GM18519 (cell line): ENCODE data around the gene KLHL29.

Experiments
- ATAC-seq: cut with Tn5 transposase; IDR thresholded peaks from one replicate; pipeline ENCODE4 v1.9.1; 2021; ENCODE audit warnings: mild to moderate bottlenecking, moderate library complexity; ENCODE audit not compliant: unreplicated experiment, low FRiP score

KLHL29 gene

DNA sequence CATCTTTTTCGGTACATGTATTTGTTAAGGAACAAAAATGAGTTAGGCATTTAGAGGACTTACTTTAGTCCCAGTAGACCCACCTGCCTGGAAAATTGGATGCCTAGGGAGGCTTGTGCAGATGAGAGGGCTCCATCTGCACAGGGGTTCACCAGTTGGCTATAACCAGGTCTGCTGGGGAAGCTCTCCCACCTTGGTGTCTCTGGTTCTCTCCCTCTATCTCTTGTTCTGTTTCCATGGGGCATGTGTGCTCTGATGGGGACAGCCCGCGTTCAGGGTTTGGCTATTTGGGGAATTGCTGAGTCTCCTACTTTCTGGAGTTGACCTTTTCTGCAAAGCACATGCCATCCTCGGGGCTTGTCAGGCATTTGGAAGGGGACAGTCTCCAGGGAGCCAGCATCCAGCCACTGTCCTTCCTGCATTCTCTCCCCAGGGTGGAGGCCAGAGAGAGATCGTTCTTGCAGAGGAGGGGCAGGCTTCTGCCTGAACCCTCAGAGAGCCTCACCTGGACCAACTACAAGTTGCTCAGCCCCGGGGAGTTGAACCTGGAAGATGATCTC, 157.3 kb downstream of the KLHL29 start:
- no peak for ATAC-seq

DNA sequence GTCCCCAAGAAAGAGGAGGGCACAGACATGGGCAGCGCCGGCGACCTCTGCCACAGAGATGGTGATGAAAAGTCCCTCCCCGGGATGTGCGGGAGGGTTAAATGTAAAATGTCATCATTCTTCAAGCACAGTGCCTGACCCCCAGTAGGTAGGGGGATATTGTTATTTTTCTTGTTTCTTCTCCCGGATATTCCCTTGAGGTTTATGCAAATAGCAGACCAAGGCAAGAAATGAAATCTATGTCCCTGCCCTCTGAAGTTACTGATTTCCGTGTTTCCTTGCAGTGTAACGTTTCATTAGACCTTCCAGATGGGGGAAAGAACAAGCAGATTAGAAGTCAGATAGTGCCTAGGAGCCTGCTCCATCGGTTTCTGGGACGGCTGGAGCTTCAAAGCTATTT, 158.3 kb downstream of the KLHL29 start:
- no peak for ATAC-seq

DNA sequence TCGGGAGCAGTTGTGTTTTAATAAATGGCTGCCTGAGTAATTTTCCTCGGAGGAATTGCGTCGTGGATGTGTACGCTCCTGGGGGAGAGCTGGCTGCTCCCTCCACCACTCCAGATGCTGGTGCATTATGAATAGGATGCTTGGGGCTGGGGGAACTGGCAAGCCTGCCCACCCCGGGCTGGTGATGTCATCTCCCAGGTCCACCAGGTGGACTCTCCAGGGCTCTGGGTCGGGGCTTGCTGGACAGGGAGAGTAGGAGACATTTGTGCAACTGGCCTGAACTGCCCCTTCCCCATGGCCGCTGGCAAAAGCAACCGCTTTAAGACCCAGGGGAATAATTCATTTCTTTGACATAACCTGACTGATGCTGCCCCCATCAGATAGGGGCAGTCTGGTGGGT, 158.7 kb downstream of the KLHL29 start:
- no peak for ATAC-seq

DNA sequence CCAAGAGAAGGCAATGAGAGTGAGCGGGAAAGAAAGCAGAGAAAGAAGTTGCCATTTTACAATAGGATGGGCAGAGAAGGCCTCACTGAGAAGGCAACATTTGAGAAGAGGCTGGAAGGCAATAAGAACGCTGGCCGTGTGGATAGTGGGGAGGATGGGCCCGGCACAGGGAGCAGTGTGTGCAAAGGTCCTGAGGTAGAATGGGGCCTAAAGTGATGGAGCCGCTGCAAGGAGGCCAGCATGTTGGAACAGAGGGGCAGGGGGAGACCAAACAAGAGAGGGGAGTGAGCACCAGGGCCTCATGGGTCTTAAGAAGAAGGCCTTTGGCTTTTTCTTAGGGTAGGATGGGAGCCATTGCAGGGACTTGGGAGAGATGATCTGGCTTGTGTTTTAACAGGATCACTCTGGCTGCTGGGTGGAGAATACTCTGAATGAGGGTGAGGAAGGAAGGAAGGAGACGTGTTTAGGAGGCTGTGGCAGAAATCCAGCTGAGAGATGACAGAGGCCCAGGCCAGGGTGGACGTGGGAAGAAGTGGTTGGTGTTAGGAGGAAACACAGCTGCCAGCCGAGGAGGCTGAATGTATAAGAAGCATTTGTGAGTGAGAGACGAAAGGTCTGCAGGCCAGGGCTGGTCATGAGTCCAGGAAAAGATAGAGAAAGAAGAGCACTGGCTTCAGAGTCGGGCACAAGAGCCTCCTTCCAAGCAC, 159.8 kb downstream of the KLHL29 start:
- ATAC-seq: no peak

DNA sequence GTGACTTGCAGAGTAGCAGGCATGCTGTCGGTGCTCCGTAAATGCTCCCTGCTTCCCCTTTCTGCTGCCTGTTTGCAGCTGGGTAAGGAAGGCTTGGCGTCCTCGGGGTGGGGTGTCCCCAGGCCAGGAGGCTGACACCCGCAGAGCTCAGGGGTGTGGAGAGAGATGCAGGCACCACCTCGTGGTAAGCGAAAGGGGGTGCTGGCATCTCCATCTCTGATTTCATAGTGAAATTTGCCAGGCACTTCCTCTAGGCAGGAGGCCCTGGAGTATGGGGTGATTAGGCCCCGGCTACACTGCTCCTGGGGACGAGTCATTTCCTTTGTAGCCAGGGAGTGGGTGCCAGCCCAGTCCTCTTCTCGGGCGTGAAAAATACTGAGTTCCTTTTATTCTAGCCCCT, 160.4 kb downstream of the KLHL29 start:
- no peak for ATAC-seq

DNA sequence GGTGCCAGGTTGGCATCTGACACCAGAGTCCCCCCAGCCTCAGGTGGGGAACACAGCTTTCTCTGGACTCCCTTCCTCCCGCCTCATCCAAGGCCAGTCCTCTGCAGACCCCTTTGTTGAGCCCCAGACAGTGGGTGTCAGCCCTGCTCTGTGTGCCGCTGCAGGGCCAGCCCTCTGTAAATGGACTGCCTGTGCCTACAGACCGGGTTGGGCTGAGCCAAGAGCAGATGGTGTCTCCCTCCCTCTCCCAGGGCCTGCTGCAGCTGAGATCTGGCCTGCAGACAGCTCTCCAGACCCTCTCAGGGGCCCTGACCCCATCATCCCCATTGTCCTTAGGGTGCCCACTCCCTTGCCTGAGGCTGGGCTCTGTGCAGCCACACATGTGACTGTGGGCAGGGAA, 160.8 kb downstream of the KLHL29 start:
- no peak for ATAC-seq

DNA sequence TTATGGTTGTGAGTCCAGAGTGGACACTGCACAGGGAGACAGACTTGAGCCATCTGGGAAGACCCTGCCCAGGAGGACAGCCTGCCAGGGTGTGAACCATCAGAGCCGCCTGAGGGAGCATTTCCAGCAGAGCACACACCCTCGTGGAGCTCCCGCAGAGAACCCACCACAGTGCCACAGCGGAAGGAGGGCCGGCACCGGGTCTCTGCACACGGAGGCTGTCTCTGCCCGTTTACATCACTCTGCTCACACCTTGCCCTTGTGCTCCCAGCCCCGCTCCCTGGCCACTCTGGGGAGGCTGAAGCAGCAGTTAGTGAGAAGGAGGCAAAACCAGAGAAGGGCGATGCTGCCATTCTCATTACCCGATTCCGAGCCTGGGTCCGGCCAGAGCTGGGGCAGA, 161.9 kb downstream of the KLHL29 start:
- ATAC-seq: no peak

DNA sequence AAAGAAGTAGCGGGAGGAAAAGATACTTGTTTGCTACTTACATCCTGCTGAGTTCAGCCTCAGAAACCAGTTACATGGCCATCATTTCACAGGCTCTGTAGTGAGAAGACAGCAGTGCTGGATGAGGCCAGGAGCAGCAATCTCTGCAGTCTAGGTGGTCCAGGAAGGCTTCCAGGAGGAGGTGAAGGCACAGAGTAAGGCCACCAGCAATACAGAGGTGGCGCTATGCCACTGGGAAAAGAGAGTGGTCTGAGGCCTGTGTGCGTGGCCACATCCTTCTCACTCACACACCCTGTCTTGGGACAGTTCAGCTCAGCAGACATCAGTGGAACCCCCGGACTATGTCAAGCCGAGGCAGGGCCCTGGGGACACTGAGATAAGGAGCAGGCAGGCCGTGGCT, 162.7 kb downstream of the KLHL29 start:
- ATAC-seq: no peak

DNA sequence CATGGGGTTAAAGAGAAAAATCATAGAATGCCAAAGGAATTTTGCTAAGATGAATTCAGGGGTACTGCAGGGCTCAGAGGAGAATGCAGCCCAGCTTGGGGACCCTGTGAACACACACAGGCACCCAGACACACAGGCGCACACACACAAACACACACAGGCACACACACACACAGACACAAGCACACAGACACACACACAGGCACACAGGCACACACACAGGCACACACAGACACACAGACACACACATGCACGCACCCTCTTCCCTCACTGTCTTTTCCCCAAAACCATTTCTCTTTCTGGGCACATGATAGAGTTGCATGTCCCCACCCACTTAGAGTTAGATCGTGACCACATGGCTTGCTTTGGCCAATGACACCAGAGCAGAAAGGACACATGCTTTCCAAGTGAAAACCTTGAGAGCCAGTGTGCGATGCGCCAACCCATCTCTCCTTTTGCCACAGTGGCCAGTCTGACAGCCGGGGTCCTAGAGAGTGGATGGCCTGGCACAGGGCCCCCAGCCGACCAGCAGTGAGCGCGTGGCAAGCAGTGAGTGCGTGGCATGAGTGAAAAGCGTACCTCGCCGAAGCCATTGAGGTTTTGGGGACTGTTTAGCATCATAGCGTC, 163.3 kb downstream of the KLHL29 start:
- no peak for ATAC-seq

DNA sequence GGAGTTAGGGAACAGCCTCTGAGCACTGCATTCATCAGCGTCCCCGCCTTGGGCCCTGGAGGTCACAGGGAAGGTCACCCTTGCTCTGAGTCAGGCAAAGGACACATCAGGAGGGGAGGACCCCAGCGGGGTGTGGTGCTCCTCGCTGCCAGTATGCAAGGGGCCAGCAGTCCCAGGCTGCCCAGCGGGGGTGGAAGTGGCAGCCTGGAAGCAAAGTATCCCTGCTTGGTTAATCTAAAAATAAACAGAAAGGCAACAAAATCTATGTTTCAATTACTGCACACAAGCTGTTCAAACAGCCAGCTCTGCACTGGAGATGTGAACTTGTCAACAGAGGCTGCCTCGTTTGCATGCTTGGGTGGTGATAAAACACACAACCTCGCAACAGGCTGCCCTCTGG, 164.1 kb downstream of the KLHL29 start:
- no peak for ATAC-seq

DNA sequence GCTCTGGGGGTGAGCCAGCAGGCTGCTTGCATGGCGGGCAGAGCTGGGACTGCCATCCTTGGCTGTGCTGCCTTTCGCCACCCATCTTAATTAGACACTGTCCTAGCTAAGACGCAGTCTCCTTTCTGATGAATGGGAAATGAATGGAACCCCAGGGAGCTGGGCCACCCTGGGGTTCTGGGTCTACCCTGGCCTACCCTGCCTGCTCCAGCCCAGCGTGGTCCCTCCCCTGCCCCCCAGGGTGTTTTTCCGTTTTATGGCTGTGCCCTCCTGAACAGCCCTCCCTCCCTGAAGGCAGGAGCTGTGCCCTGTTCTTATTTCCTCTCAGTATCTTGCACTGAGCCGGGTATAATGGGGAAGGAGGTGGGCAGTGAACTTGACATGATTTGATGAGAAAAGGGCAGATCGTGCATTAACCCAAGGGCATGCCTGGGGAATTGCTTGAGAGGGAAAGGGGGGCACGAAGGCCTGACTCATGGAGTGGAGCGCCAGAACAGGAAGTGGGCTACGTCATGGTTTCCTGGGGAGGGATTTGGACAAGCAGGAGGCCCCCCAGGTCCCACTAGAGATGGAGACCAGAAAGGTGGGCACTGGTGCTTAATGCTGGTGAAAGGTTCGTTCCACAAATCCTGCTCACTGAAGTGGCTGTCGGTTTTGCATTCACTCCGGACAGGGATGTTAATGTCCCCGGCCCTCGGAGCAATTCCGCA, 165.0 kb downstream of the KLHL29 start:
- ATAC-seq: no peak

DNA sequence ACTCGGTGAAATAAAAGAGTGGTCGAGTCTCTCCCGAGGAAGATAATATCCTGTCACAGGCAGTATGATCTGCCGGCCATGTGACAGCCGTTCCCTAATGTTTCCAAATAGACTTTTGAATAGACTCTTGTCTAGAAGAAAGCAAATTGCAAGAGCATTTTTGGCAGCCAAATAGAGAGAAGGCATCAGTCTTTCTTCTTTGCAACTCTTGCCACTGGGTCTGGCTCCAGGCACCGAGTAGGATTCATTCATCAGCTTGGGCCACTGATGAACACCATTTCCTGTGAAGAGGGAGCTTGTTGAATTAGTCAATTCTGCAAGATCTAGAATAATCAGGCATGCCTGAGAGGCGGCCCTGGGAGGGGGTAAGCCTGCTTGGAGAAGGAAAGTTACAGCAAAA, 165.6 kb downstream of the KLHL29 start:
- no peak for ATAC-seq

DNA sequence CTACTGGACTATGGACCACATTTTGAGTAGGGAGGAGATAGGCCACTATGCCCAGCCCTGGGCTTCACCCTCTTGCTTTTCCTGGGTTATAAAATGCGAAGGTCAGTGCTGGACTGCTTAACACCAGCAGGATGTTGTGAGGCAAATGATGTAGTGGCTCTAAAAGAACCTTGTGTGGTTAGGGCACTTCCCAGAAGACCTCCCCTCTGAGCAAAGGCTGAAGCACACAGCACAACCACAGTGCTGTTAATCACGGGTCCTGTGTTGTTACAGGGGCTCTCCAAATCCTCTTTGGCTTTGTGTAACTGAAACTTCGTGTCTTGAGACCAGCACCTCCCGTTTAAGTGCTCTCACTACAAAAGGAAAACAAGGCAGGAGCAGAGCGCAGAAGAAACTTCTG, 166.9 kb downstream of the KLHL29 start:
- no peak for ATAC-seq

DNA sequence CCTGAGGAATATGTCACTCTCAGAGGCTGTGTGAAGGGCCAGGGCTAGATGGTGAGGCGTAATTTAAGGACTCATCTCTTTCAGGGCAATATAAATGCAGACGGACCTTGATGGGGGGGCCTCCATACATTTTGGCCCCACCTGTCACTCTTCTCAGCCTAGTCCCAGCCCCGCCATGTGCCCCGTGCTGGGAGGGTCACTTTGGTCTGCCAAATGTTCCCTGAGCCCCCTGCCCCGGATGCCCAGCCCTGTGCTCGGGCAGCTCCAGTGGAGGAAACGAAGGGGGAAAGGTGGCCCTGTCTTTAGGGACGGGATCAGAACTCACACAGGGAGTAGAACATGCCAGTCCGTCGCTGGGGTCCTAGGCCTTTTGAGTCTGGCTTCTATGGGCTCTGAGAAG, 168.6 kb downstream of the KLHL29 start:
- no peak for ATAC-seq

DNA sequence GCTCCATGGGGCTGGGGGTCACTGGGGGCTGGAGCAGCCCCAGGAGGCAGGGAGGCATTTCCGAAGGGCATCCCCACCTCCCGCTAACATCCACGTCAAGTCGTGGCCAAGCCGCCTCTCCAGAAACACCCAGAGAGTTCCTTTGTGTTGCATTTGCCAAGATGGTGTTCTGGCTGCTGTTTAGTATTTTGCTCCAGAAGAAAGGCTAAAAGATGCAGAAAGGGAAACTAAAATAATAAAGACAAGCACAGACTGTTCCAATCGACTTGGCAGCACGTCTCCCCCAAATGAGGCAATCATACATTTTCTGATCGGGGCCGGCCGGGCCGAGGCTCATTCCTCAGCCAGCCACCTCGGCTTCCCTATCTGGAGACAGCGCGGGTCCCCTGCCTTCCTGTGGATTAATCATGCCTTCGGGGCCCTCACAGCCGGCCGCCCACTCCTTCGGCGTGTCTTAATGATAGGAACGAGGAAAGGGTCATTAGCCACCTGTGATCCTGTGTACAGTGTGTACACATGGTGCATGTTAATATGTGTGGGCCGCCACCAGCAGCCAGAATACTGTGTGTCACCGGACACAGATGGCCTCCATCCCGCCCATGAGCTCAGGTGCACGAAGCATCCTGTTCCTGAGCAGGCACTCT, 169.2 kb downstream of the KLHL29 start:
- ATAC-seq: no peak

DNA sequence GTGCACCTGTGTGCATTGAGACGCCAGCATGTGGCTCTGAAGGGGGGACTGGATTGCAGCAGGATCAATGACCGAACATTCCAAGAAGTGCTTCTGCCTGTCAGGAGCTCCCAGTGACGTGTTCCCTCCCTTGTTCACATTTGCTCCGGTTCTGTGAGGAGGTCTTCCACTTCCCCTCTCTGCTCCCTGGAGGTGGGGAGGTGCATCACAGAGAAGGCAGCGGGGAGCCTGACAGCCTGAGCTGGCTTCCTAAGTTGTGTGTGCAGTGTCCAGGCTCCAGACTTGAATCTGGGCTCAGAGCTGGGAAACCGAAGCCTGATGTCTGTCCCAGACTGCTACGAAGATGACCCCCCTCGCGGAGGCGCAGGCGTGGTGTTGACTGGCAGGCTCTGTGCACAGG, 171.0 kb downstream of the KLHL29 start:
- ATAC-seq: no peak

DNA sequence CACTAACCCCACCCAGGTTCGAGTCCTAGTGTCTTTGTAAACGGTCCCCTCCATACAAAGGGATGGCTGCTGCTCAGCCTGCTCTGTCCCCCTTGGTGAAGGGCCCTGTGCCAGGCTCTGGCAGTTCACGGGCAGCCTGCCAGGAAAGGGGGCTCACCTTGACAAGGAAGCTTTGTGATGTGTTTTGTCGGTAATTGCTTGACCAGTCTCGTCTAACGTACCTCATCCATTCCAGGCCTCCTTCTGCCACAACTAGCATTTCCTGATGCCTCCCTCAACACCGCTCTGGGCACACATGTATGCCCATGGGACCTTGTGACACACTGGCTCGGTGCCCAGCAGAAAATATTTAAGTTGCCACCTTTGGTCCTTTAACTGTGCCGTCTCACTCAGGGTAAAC, 171.9 kb downstream of the KLHL29 start:
- ATAC-seq: no peak

DNA sequence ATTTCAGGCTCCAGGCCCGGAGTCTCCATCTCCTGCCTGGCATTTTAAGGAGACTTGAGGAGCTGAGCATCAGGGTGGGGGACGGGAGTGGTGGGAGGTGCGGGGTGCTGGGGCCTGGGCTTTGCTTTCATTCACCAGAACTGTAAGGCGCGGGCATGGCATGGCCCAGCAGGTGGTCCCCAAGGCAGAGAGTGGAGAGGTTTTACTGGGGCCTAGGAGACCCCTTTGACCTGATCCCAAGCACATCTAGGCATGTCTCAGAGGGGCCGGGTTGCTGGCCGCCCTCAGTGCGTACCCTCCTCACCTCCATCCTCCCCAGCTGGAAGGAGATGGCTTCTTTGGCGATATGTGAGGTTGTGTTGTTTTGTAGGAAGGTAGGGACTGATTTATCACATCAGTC, 172.5 kb downstream of the KLHL29 start:
- no peak for ATAC-seq

DNA sequence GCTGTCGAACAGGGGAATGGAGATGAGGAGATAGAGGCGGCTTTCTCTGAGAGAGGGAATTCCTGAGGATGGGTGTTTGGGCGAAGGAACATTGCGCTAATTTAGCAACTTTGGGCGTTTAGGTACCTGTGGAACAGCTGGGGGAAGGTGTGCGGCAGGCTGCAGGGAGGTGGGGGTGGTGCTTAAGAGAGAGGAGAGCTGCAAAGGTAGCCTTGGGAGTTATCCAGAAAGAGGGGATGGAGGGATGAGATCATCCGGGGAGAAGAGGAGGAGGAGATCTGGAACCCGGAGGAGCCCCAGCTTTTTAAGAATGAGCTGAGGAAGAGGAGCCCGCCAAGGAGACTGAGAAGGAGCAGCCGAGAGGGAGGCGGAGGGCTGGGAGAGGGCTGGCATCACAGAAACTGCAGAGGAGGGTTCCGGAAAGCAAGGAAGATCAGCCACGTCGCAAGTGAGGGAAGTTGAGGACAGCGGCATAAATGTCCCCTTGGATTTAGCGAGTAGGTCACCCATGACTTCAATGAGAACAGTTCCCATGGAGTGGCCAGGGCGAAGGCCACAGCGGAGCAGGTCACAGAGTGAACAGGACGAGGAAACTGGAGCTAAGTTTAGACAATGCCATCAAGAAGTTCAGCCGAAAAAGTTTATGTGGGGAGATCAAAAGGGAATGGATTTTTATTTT, 174.7 kb downstream of the KLHL29 start:
- no peak for ATAC-seq

DNA sequence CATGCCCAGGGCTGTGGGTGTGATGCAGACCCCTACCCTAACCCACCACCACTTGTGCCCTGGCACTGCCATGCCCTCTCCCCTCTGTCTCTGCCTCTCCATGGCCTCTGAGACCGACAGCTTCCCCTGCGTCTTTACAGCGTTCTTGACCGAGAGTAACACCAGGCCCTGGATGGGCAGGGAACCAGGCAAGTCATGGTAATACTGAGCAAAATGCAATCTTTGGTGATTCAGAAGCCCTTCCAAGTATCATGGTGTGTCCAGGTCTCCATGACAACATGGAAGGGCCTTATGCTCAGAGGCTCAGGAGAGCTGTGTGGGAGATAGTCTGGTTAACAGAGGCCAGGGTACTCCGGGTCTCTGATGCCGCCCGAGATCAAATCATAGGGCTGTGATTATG, 176.1 kb downstream of the KLHL29 start:
- no peak for ATAC-seq

DNA sequence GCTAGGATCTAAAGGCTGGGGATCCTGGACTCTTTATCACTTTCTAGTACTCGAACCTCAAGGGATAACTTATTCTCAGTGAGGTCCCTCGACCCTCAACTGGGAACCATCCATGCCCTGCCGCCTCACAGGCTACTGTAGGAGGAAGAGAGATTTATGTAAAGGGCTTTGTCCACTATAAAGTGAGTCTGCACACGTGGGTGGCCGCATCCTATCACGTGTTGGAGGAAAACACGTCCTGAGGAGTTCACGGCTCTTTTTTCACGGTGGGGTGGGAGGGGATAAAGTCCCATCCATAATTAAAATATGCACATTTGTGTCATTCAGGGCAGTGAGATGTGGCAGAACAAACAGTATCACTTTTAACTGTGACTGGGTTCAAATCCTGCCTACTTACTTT, 176.6 kb downstream of the KLHL29 start:
- no peak for ATAC-seq
